ENCODE data around the gene OOSP1. TPM values are rescaled to one million over a fixed set of nuclear protein-coding genes. Genes with fewer than 3 reads are reported as not detected.

OOSP1 gene
- total and polyA plus RNA-seq, 2 donors (not counting 3 experiments of a cell fraction or from before 2014, with no cell fraction given), result 0.11 TPM; not detected in 1

DNA sequence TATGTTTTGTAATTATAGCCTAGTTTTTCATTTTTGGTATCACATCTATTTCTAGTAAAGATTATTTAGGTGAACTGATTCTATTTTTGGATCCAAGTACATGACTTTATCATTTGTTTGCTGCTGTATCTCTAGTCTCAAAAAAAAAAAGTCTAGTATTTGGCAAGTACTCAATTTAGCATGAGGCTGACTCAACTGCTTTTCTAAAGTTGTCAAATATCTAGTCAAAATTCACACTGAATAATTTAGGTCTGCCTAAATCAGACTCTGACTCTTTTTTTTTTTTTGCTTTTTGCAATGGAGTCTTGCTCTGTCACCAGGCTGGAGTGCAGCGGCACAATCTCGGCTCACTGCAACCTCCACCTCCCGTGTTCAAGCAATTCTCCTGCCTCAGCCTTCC is 28.0 kb downstream of the OOSP1 start:
- H3K9ac ChIP-seq (replicated peaks; ENCODE audit: extremely low read depth, insufficient read depth, low read length), result no peak overlapping the region
- no peak overlapping the region for H3K4me3 ChIP-seq (replicated peaks in 1 of 3; ENCODE audit: insufficient read depth in 1 of 3, low read depth in 1 of 3, low read length in 3 of 3)
- no TSS peak for BruUV-seq (replicated peaks)
- H4K20me1 ChIP-seq (replicated peaks; ENCODE audit: control insufficient read depth, extremely low read depth, insufficient read depth, low read length), result no peaks in the 10 kb centered on the region
- H3K9me3 ChIP-seq (replicated peaks; ENCODE audit: control insufficient read depth, insufficient read depth, low read length), result no peaks in the 10 kb centered on the region
- DNase-seq (ENCODE audit: low read depth, low spot score) (no peak), FAIRE-seq (no peak)
- H3K4me1 ChIP-seq (ENCODE audit: control insufficient read depth, extremely low read depth, insufficient read depth, low read length), result no peaks in the 10 kb centered on the region
- TF ChIP-seq FOS (IDR thresholded peaks at IDR 0.05; ENCODE audit: borderline replicate concordance, insufficient read depth, low read length) (no peak), POLR2AphosphoS5 (IDR thresholded peaks at IDR 0.05; ENCODE audit: insufficient read depth, low read depth, low read length) (no peak), JUN (IDR thresholded peaks at IDR 0.05; ENCODE audit: borderline replicate concordance, insufficient read depth, insufficient read length, low read depth) (no peak), MYC (IDR thresholded peaks at IDR 0.05; ENCODE audit: low read depth, low read length) (no peak), EZH2 (IDR thresholded peaks at IDR 0.05; ENCODE audit: borderline replicate concordance, low read depth, low read length, severe bottlenecking) (no peak), POLR2A (IDR thresholded peaks at IDR 0.05; ENCODE audit: low read depth, low read length) (no peak)
- TF ChIP-seq, protein P1, sequence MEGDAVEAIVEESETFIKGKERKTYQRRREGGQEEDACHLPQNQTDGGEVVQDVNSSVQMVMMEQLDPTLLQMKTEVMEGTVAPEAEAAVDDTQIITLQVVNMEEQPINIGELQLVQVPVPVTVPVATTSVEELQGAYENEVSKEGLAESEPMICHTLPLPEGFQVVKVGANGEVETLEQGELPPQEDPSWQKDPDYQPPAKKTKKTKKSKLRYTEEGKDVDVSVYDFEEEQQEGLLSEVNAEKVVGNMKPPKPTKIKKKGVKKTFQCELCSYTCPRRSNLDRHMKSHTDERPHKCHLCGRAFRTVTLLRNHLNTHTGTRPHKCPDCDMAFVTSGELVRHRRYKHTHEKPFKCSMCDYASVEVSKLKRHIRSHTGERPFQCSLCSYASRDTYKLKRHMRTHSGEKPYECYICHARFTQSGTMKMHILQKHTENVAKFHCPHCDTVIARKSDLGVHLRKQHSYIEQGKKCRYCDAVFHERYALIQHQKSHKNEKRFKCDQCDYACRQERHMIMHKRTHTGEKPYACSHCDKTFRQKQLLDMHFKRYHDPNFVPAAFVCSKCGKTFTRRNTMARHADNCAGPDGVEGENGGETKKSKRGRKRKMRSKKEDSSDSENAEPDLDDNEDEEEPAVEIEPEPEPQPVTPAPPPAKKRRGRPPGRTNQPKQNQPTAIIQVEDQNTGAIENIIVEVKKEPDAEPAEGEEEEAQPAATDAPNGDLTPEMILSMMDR (IDR thresholded peaks at IDR 0.05; ENCODE audit: extremely low read depth in 1 of 2, insufficient read depth in 1 of 2, low read depth in 1 of 2, low read length in 2 of 2), result no peak
- ChIA-PET CTCF (no interaction called here), POLR2A (no interaction called here)
- no peak overlapping the region for H2AFZ ChIP-seq (ENCODE audit: low read depth, low read length)
- H3K4me2 ChIP-seq (ENCODE audit: insufficient read depth, low read length), result no peak overlapping the region
- no peaks in the 10 kb centered on the region for H3K9me1 ChIP-seq (replicated peaks; ENCODE audit: control insufficient read depth, extremely low read depth, insufficient read depth, low read length)
- H3K27ac ChIP-seq (ENCODE audit: insufficient read depth, low read depth, low read length), result no peak overlapping the region
- dilution Hi-C loops (cut with MboI; ENCODE audit: extremely low pct_ligation_motif_present, low sequenced_read_pairs) (no loop called here), intact Hi-C loops (cut with micrococcal nuclease) (no loop called here)
- H3K36me3 ChIP-seq (ENCODE audit: control insufficient read depth in 2 of 2, extremely low read depth in 1 of 2, insufficient read depth in 2 of 2, low read length in 2 of 2), result no peaks in the 10 kb centered on the region
- no peaks in the 10 kb centered on the region for H3K79me2 ChIP-seq (ENCODE audit: control insufficient read depth, insufficient read depth, low read length)
- H3K27me3 ChIP-seq (ENCODE audit: control insufficient read depth in 2 of 2, insufficient read depth in 2 of 2, low read length in 2 of 2), result peaks cover 2 to 6% of the 10 kb centered on the region in 2 experiments

Data from endothelial cell of umbilical vein (primary cell).